ENCODE results near the gene SLC22A1. TPM values are rescaled to one million over a fixed set of nuclear protein-coding genes. Genes with fewer than 3 reads are reported as not detected.
"Not testable (repeated sequence)": the region's sequence is repeated elsewhere in the genome, so short reads cannot be mapped to it uniquely, and the experiment has no call there.

Gene SLC22A1
- total RNA-seq, 2 experiments from 2014 or later: 0.82 to 1.6 TPM

DNA sequence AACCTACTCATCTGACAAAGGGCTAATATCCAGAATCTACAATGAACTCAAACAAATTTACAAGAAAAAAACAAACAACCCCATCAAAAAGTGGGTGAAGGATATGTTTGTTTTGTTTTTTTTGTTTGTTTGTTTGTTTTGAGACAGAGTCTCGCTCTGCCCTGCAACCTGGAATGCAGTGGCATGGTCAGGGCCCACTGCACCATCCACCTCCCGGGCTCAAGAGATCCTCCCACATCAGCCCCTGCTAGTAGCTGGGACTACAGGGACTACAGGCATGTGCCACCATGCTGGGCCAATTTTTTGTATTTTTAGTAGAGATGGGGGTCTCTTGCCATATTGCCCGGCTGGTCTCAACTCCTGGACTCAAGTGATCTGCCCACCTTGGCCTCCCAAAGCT, 44.3 kb downstream of the SLC22A1 start:
- H3K36me3 Mint-ChIP-seq; CTCF ChIA-PET; H3K27ac Mint-ChIP-seq; H3K27me3 Mint-ChIP-seq; H3K9me3 Mint-ChIP-seq (ENCODE audit: low read depth); DNase-seq; H3K4me1 Mint-ChIP-seq; ATAC-seq; H3K4me3 Mint-ChIP-seq: not testable (repeated sequence)

DNA sequence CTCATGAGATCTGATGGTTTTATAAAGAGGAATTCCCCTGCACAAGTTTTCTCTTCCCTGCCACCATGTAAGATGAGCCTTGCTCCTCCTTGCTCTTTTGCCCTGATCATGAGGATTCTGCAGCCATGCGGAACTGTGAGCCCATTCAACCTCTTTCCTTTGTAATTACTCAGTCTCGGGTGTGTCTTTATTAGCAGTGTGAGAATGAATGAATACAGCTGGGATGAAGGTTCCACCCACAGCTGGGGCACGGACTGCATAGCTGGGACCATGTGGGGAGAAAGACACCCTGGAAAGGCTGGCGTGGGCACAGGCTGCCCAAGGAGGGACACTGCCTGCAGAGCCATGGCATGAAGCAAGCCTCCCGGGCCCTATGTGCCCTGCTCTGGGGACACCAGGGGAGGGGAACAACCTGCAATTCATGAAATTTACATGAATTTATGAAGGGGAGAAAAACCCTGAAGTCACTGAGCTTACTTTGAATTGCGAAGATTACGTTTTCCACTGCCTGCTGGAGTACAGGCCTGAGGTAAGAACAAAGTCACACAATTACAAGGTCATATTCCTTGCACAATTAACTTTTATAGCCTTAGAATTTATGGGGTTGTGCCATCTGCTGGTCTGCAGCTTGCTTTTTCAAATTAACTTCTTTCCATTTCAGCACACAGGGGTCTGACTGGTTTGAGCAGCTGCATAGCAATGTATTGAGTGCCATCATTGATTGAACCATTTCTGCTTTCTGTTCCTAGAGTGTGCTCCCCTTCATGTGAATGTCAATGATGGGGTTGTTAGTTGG, 46.2 kb downstream of the SLC22A1 start:
- no peak for ATAC-seq
- CTCF ChIA-PET: no interaction called here
- H3K27ac Mint-ChIP-seq: no peak overlapping the region
- no peak overlapping the region for H3K4me3 Mint-ChIP-seq
- H3K36me3 Mint-ChIP-seq: no peaks in the 10 kb centered on the region
- no peak for DNase-seq
- no peaks in the 10 kb centered on the region for H3K4me1 Mint-ChIP-seq
- H3K9me3 Mint-ChIP-seq (ENCODE audit: low read depth): no peaks in the 10 kb centered on the region
- peaks cover 8% of the 10 kb centered on the region for H3K27me3 Mint-ChIP-seq

DNA sequence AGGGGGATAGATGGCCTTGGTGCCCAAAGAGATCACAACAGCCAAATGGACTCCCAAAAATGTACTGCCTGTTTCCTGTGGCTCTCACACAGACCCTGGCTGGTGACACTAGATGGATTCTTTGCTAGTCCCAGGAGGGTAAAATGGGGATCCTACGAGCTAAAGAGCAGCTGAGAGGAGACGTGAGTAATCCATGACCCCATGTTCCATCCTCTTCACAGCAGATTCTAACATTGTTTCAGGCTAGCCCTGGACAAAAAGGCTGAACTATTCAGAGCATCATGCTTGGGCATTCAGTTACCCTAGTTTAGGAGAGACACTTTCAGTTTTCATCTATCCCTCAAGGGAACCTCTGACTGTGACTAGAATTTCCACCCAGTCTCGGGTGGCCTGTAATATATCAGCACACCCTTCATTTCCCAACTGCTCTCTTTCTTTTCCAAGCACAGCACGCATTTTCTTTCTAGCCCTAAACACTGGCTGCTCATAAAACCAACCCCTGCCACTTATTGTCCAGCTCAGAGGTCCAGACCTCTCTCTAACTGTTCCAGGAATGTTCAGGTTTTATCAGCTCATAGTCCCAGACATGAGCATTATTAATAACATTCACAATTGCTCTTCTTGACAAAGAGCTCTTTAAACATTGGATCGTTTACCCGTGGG, 48.5 kb downstream of the SLC22A1 start:
- no peak for ATAC-seq
- Mint-ChIP-seq H3K4me1 (no peaks in the 10 kb centered on the region), H3K9me3 (ENCODE audit: low read depth) (no peaks in the 10 kb centered on the region), H3K27ac (no peak overlapping the region), H3K36me3 (no peaks in the 10 kb centered on the region), H3K4me3 (no peak overlapping the region), H3K27me3 (peaks cover 11% of the 10 kb centered on the region)
- CTCF ChIA-PET: no interaction called here
- DNase-seq: no peak

DNA sequence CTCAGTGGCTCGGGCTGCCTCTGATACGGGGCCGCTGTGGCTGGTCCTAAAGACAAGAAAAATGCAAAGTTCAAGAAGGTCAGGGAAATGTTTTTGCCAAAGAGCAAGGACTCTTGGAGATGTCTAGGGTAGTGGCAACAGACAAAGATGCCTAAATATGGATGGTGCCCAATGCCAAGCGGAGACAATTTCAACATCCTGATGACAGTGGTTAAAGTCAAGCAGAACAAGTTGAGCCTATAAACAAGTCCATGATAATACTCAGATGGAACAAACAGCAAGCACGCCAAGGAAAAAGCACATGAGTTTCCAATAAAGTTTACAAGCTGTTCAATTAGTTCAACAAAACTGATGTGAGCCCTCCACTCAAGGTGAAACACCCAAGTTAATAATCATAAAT, 51.1 kb downstream of the SLC22A1 start:
- no peak for ATAC-seq
- Mint-ChIP-seq H3K27ac (no peak overlapping the region), H3K36me3 (no peaks in the 10 kb centered on the region), H3K9me3 (ENCODE audit: low read depth) (no peaks in the 10 kb centered on the region), H3K4me3 (no peak overlapping the region), H3K27me3 (peaks cover 20% of the 10 kb centered on the region), H3K4me1 (no peaks in the 10 kb centered on the region)
- CTCF ChIA-PET: interaction anchor here (0.6 kb wide), 1 partner anchor 505 kb away, joined by 3 read pairs; no protein-coding TSS in a partner anchor
- no peak for DNase-seq

DNA sequence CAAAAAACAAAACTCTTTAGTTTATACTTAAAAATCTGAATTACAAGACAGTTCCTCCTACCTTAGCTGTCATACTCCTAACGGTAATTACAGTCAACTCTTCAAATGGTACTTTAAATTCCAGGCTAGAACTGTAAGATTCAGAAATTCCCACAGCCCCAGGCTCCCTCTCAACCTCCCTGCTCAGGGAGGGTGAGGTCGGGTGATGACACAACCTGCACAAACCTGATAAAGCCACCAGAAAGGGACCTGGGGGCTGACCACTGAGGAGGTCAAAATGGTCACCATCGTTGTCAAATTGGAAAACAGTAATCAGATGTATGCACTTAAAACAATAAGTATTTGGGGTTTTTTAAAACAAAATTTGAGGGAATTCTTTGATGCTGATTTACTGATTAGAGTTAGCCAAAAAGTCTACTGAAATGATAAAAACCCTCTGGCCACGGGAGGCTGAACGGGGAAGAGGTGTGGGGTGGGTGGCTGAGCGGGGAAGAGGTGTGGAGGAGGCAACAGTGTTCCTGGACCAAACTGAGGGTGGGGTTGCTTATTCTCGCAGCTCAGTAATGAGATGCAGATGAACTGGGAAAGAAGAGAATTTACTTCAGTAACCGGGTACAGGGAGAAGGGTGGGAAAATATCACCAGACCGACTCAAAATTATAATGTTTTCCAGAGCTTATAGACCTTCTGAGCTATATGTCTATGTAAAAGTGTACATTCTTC, 52.4 kb downstream of the SLC22A1 start:
- Mint-ChIP-seq H3K36me3 (no peaks in the 10 kb centered on the region), H3K9me3 (ENCODE audit: low read depth) (no peaks in the 10 kb centered on the region), H3K27me3 (peaks cover 23% of the 10 kb centered on the region), H3K4me3 (no peak overlapping the region), H3K4me1 (no peaks in the 10 kb centered on the region), H3K27ac (no peak overlapping the region)
- CTCF ChIA-PET: no interaction called here
- ATAC-seq (no peak), DNase-seq (no peak)

DNA sequence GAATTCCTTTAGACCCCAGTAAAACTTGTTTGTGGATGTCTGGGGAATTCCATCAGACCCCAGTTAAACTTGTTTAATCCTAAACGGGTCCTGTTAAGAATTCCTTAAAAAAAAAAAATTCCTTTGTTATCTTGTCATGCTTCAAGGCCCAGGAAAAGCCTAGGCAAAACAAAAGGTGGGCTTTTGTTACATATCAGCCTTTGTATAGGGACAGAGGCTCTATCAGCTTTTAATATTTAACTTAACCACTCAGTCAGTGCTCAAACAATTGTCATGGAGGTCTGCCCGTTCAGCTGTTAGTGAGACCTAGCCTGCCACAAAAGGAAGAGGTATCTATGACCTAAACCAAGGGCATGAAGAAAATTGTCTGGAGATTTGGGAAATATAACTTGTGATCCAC, 53.1 kb downstream of the SLC22A1 start:
- Mint-ChIP-seq H3K4me1 (no peaks in the 10 kb centered on the region), H3K9me3 (ENCODE audit: low read depth) (no peaks in the 10 kb centered on the region), H3K27ac (no peak overlapping the region), H3K4me3 (no peak overlapping the region), H3K36me3 (no peaks in the 10 kb centered on the region), H3K27me3 (peaks cover 23% of the 10 kb centered on the region)
- CTCF ChIA-PET: no interaction called here
- DNase-seq (no peak), ATAC-seq (no peak)

DNA sequence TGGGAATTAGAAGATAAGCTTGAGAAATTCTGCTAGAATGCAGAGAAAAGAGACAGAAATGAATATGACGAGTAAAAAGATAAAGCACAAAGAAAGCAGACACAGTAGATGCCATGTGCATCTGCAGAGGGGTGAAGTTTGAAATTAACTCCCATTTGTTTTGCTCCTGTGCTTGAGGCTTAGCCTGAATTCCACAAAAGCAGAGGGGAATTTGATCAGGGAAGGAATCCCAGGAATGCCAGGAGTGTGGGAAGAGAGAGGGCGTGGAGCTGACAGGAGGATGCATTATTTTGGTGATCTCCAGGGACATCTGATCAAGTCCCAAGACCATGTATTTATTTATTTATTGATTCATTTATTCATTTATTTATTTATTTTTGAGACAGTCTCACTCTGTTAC, 55.6 kb downstream of the SLC22A1 start:
- Mint-ChIP-seq H3K27ac (no peak overlapping the region), H3K27me3 (peaks cover 16% of the 10 kb centered on the region), H3K9me3 (ENCODE audit: low read depth) (no peaks in the 10 kb centered on the region), H3K36me3 (no peaks in the 10 kb centered on the region), H3K4me1 (no peaks in the 10 kb centered on the region), H3K4me3 (no peak overlapping the region)
- ATAC-seq: no peak
- CTCF ChIA-PET: no interaction called here
- DNase-seq: no peak

DNA sequence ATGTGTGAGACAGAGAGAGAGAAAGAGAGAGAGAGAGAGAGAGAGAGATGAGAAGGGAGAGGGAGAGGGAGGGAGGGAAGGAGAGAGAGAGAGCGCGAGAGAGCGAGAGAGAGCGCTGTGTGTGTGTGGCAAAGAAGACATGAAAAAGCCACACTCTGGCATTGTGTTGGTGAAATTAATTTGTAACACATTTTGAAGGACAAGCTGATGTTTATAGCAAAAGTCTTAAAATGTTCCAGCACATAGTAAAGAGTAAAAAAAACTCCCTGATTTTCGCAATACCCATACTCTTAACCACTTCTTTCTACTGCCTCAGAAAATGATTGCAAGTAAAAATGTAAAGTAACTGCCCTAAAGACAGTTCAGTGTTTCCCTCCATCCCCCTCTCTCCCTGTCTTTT, 56.7 kb downstream of the SLC22A1 start:
- Mint-ChIP-seq H3K27me3 (peaks cover 19% of the 10 kb centered on the region), H3K4me3 (no peak overlapping the region), H3K9me3 (ENCODE audit: low read depth) (no peaks in the 10 kb centered on the region), H3K36me3 (no peaks in the 10 kb centered on the region), H3K27ac (no peak overlapping the region), H3K4me1 (no peaks in the 10 kb centered on the region)
- no peak for ATAC-seq
- CTCF ChIA-PET: no interaction called here
- no peak for DNase-seq

DNA sequence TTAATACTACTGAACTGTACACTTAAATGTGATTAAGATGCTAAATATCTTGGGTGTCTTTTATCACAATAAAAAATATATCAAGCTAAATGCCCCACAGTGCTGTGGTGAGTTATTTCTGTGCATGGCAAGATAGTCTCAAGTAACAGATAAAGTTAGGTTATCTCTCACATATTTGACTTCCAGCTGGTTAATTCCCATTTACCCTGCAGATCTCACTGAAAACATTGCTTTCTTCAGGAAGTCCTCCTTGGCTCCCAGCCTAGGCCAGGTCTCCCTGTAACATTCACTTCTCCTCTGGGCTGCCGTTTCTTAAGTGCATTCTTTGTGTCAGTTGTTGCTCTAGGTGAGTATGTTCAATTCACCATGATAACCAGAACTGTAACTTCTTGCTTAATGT, 59.1 kb downstream of the SLC22A1 start:
- H3K27me3 Mint-ChIP-seq: peaks cover 21% of the 10 kb centered on the region
- H3K9me3 Mint-ChIP-seq (ENCODE audit: low read depth): no peaks in the 10 kb centered on the region
- H3K4me1 Mint-ChIP-seq: no peaks in the 10 kb centered on the region
- ATAC-seq (no peak), DNase-seq (no peak)
- CTCF ChIA-PET: no interaction called here
- H3K27ac Mint-ChIP-seq: no peak overlapping the region
- no peak overlapping the region for H3K4me3 Mint-ChIP-seq
- no peaks in the 10 kb centered on the region for H3K36me3 Mint-ChIP-seq

DNA sequence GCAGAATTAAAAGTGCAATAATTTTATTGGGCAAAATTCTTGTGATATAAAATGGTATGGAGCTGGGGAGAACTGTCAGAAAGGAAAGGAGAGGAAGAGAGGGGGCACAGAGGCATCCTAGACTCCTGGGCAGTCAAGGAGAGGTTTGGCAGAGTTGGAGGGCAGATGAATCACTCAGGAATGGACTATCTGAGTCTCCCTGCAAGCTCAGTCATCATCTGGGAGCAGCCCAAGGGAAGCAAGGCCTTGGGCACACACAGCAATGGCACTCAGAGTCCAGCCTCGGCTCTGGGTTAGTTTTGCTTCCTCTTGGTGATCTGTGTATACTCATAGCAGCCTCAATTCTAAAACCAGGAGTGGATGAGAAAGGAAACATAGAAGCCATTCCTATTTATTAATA, 67.2 kb downstream of the SLC22A1 start:
- CTCF ChIA-PET: no interaction called here
- H3K27ac Mint-ChIP-seq: no peak overlapping the region
- no peak overlapping the region for H3K4me3 Mint-ChIP-seq
- H3K9me3 Mint-ChIP-seq (ENCODE audit: low read depth): peaks cover 17% of the 10 kb centered on the region
- H3K36me3 Mint-ChIP-seq: no peaks in the 10 kb centered on the region
- DNase-seq: no peak
- no peaks in the 10 kb centered on the region for H3K4me1 Mint-ChIP-seq
- peaks cover 4% of the 10 kb centered on the region for H3K27me3 Mint-ChIP-seq
- no peak for ATAC-seq

DNA sequence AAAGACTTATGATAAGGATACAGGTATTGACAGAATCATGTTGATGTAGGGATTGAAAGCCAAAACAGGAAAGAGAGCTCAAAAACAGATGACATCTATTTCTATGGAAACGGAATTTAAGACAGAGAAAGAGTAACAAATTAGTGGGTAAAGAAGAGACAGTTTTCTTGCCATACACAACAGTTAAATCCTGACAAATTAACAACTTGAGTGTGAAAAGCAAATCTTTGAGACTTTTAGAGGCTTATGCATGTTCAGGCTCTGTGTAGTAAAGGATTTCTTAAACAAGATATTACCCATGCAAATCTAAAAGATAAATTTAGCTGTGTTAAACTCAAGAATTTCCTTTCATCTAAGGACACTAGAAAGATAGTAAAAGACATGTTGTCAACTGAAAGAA, 68.5 kb downstream of the SLC22A1 start:
- no peak overlapping the region for H3K27ac Mint-ChIP-seq
- no peak overlapping the region for H3K4me3 Mint-ChIP-seq
- H3K27me3 Mint-ChIP-seq: no peaks in the 10 kb centered on the region
- CTCF ChIA-PET: no interaction called here
- H3K36me3 Mint-ChIP-seq: no peaks in the 10 kb centered on the region
- DNase-seq (no peak), ATAC-seq (no peak)
- peaks cover 19% of the 10 kb centered on the region for H3K9me3 Mint-ChIP-seq (ENCODE audit: low read depth)
- H3K4me1 Mint-ChIP-seq: no peaks in the 10 kb centered on the region

DNA sequence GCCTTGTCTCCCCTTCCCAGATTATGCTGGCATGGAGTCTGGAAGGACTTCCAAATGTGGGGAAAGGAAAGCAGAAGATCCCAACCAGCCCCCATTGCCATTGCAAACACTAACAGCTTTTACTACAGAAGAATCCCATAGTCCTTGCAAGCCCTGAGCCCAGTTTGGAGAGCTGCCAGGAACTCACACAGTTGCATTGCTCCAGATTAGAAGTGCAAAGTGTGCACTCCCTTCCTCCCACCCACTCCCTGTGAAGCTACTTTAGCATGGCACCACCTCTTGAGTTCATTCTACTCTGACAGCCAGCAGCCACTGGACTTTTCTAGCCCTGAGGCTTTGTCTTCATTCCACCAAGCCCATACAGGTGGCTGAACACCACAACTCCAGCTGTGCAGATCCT, 69.4 kb downstream of the SLC22A1 start:
- H3K27ac Mint-ChIP-seq: no peak overlapping the region
- H3K27me3 Mint-ChIP-seq: no peaks in the 10 kb centered on the region
- no peak for DNase-seq
- H3K9me3 Mint-ChIP-seq (ENCODE audit: low read depth): peaks cover 19% of the 10 kb centered on the region
- H3K4me1 Mint-ChIP-seq: no peaks in the 10 kb centered on the region
- no peaks in the 10 kb centered on the region for H3K36me3 Mint-ChIP-seq
- no peak overlapping the region for H3K4me3 Mint-ChIP-seq
- no peak for ATAC-seq
- CTCF ChIA-PET: no interaction called here

DNA sequence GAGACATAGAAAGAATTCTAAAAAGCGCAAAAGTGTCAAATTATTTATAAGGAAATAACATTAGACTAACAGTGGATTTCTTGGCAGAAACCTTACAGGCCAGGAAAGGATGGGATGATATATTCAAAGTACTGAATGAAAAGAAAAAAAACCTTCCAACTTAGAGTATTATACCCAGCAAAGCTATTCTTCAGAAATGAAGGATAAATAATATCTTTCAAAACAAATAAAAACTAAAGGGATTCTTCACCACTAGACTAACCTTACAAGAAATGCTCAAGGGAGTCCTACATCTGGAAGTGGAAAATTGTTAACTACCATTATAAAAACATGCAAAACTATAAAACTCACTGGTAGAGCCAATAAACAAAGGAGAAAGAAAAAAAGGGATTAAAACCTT, 71.2 kb downstream of the SLC22A1 start:
- Mint-ChIP-seq H3K36me3 (no peaks in the 10 kb centered on the region), H3K27me3 (peaks cover 2% of the 10 kb centered on the region), H3K4me3 (no peak overlapping the region), H3K4me1 (no peaks in the 10 kb centered on the region), H3K27ac (no peak overlapping the region), H3K9me3 (ENCODE audit: low read depth) (peaks cover 19% of the 10 kb centered on the region)
- CTCF ChIA-PET: no interaction called here
- DNase-seq (no peak), ATAC-seq (no peak)

DNA sequence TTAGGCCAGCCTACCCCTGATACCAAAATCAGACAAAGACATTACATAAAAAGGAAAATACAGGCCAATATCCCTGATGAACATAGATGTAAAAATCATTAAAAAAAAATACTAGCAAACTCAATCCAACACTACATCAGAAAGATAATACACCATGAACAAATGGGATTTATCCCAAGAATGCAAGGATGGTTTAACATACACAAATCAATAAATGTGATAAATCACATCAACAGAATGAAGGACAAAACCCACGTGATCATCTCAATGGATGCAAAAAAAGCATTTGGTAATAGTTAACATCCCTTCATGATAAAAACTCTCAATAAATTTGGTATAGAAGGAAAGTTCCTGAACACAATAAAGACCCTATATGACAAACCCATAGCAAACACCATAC, 73.2 kb downstream of the SLC22A1 start:
- ATAC-seq: no peak
- no peak for DNase-seq
- Mint-ChIP-seq H3K27me3 (peaks cover 2% of the 10 kb centered on the region), H3K36me3 (no peaks in the 10 kb centered on the region), H3K4me1 (no peaks in the 10 kb centered on the region), H3K4me3 (no peak overlapping the region), H3K9me3 (ENCODE audit: low read depth) (peaks cover 19% of the 10 kb centered on the region), H3K27ac (no peak overlapping the region)
- CTCF ChIA-PET: no interaction called here

Measured in activated CD8-positive, alpha-beta memory T cell treated with anti-CD3 and anti-CD28 coated beads, Interleukin-2, amount 10 ng/mL, durations not matched to agents 7 days and 5 days (primary cell).